HG02970 (cell line): ENCODE data around the gene IARS2.
"Not testable (repeated sequence)": the region's sequence is repeated elsewhere in the genome, so short reads cannot be mapped to it uniquely, and the experiment has no call there.

Experiments
- ATAC-seq: cut with Tn5 transposase; IDR thresholded peaks from one replicate; pipeline ENCODE4 v1.9.1; 2021; ENCODE audit warnings: mild to moderate bottlenecking, moderate library complexity, moderate number of reproducible peaks; ENCODE audit not compliant: unreplicated experiment, low FRiP score

The IARS2 gene

DNA sequence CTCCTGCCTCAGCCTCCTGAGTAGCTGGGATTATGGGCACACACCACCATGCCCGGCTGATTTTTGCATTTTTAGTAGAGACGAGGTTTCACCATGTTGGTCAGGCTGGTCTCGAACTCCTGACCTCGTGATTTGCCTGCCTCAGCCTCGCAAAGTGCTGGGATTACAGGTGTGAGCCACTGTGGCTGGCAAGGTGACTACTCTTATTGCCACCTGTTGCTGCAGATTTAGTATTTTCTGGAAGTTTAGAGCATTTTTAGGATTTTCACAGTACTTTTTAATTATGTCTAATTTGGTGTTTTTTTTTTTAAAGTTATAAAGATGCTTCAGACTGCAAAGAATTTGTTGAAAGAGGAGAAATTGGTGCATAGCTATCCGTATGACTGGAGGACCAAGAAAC lies 16.5 kb downstream of the IARS2 start:
- ATAC-seq: not testable (repeated sequence)

- not testable (repeated sequence) for ATAC-seq
Measured at GRCh38 chr1:220112600-220112999, 18.7 kb downstream of the IARS2 start.

GRCh38 chr1:220113136-220113695 lies 19.3 kb downstream of the IARS2 start:
- ATAC-seq: no peak

GRCh38 chr1:220119043-220119512 lies 25.1 kb downstream of the IARS2 start:
- ATAC-seq: no peak

GRCh38 chr1:220121791-220122530 lies 28.0 kb downstream of the IARS2 start:
- no peak for ATAC-seq

GRCh38 chr1:220123066-220123465 lies 29.1 kb downstream of the IARS2 start:
- ATAC-seq: no peak

DNA sequence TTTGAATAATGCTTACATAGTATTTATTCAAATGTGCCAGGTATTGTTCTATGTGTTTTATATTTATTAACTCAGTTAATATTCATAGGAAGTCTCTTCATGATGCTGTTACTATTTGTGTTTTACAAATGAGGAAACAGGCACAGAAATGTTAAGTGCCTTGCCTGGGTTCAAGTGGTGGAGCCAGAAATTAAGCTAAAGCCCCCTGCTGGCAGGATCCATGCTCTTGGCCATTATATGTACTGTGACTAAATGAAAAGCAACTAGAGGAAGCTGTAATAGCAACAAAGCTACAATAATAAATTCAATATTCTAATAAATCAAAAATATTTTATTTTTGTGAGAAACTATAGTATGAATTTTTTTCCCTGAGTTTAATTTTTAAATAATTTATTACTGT lies 30.0 kb downstream of the IARS2 start:
- no peak for ATAC-seq

GRCh38 chr1:220124542-220124941 lies 30.6 kb downstream of the IARS2 start:
- no peak for ATAC-seq

DNA sequence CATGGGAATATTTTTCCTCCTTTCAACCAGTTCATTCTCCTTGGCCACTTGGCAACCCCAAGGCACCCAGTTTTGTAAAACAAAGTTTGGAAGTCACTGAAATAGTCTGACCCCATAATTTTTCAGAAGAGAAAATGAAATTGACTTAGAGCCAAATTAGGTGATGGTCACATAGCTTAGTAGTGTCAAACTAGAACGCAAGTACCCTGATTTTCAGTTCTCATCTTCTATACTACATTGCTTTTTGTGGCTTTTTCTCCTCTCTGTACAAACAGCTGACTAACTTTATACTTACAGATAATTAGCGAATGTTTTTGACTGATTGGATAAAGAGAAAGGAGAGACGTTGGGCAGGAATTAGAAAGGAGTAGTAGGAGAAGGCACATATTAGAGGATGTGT lies 33.1 kb downstream of the IARS2 start:
- ATAC-seq: no peak

GRCh38 chr1:220129479-220130210 lies 35.7 kb downstream of the IARS2 start:
- no peak for ATAC-seq

DNA sequence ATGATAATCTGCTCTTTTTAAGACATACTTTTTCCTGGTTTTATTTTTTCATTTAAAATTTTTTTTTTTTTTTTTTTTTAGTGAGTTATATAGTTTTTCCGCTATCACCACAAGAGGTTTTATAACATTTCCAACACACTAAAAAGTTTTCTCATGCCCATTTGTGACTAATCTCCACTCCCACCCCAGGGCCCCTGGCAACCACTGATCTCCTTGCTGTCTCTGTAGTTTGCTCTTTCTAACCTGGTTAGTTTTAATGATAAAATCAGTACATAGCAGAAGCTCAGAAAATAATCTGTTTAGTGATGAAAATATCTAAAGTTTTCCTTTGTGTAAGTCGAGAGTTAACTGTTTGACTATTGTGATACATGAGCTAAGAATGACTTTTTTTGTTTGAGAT lies 41.8 kb downstream of the IARS2 start:
- ATAC-seq: no peak

DNA sequence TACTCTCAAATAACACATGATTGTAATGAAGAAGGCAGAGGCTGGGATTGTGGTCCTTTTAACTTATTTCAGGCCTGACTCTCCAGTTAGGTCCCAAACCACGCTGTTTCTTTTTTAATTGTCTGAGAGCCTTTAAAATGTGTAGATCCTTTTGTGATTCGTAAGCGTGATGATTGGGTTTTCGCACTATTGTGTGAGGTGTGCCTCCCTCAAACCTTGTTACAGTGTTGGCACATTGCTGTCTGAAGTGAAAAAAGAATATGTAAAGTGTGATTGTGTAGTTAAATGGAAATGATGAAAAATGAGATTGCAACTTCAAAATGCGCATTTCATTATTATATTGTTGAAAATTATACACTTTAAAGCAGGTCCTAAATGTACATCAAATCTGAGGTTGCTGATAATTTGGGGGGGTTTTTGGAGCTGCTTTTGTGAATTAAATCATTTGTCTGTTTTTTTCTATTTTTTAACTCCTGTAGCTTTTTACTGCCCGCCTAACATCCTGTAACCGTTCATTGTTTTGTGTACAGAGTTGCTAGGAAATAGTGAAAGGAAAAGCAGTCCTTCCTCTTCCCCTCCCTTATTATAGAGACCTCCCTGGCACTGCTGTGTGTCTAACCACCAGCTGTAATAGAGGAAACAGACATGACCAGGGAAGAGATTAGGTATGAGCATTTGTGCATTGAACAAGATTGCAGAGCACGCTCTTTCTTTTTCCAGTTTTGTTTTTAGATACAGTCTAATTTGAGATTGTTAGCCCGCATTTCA lies 43.3 kb downstream of the IARS2 start:
- no peak for ATAC-seq

GRCh38 chr1:220139966-220140365 lies 46.0 kb downstream of the IARS2 start:
- no peak for ATAC-seq

DNA sequence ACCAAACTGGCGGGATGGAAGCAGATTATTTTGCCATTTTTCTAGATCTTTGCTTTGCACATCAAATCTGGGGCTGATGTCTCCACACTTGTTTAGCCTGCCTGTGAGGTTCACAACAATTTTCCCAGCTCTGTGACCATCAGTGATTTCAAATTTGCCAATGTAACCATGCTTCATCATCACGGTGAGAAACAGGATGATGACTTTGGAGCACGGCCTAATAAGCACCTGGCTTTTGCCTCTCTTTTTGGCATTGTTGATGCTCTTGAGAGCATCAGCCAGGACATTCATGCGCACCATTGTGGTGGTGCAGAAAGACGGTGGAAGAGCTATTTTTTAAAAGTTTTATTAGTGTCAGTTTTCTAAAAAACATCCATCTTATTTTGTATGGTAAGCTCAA lies 50.1 kb downstream of the IARS2 start:
- ATAC-seq: no peak

DNA sequence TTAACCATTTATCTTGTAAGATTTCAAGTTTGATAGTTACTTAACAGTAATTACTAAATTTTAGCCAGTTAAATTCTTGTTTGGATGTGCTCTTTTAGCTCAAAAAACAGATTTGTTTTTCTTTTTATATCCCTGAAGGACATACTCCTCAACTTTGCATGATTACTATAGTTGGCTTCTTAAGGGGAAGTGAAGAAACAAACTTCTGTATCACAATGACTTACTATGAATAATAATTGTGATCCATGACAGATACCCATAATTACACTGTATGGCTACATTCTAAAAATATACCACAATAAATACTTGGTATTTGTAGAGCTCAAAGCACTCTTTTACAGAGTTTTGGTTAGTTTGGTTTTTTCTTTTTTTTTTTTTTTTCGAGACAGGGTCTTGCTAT lies 55.8 kb downstream of the IARS2 start:
- no peak for ATAC-seq

DNA sequence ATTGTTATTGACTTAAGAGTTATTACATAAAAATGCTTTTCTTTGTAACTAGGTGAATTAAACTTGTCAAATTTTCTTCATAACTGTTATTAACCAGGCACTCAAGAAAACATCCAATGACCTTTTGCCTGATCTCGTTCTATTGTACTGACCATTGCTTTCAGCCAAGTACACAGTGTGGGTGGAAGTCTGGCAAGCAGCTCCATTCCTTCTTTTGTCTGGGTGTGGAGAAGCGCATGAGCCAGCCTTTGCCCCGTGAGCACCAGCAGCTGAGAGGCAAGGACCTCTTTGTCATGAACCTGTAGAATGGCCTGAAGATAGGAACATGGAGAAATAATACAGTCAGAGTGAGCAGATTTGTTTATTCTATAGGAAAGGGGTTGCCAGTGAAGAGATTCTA lies 57.5 kb downstream of the IARS2 start:
- no peak for ATAC-seq

GRCh38 chr1:220153147-220153546 lies 59.2 kb downstream of the IARS2 start:
- no peak for ATAC-seq

GRCh38 chr1:220156620-220157146 lies 62.8 kb downstream of the IARS2 start:
- ATAC-seq: no peak

DNA sequence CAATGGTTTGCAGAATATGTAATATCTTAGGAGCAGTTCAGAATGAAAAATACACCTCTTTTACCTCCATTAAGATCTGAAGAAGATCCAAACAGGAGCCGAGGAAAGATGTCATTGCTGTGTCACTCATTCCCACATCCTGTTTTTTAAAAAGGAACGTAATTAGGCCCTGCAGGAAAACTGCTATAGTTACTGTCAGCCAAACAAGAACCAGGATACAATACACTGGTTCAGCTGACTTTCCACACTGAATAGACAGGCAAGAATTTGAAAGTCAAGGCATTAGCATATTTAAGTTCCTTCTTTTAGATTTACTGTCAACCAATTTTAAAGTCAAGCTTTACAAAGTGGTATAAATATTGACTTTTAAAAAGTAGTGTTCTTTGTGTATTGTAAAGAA lies 63.8 kb downstream of the IARS2 start:
- no peak for ATAC-seq

GRCh38 chr1:220158530-220158929 lies 64.6 kb downstream of the IARS2 start:
- ATAC-seq: not testable (repeated sequence)

DNA sequence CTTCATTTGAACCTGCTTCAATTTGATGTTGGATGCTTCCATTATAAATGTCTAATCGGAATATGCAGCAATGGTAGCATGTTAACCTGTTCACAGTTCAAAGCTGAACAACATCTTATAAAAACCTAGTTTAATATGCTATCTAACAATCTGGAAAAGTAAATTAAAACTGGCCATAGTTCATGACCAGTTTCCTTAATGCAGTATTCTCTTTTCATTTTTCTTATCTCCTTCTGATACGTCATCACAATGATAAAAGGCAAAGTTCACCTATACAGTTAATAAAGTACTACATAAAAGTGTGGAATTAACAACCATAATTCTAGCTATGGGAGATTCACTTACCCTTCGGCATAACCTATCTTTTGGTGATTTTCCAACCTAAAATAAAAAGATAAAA lies 65.1 kb downstream of the IARS2 start:
- ATAC-seq: no peak
